Measurements from ENCODE around the gene C1GALT1.

DNA sequence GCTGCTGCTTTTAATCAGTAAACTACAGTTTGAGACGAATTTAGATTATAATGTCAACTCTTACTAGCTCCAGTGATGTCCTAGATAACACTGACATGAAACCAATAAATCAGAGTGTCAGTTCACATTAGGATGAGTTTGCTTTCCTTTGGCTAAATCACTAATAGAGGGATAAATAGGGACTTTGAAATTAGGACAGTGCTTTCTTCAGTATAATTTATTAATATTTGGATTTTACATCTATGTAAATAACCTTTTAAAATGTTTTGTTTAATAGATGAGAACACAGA lies 55.6 kb downstream of the C1GALT1 start:
- TF ChIP-seq, protein P1, sequence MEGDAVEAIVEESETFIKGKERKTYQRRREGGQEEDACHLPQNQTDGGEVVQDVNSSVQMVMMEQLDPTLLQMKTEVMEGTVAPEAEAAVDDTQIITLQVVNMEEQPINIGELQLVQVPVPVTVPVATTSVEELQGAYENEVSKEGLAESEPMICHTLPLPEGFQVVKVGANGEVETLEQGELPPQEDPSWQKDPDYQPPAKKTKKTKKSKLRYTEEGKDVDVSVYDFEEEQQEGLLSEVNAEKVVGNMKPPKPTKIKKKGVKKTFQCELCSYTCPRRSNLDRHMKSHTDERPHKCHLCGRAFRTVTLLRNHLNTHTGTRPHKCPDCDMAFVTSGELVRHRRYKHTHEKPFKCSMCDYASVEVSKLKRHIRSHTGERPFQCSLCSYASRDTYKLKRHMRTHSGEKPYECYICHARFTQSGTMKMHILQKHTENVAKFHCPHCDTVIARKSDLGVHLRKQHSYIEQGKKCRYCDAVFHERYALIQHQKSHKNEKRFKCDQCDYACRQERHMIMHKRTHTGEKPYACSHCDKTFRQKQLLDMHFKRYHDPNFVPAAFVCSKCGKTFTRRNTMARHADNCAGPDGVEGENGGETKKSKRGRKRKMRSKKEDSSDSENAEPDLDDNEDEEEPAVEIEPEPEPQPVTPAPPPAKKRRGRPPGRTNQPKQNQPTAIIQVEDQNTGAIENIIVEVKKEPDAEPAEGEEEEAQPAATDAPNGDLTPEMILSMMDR (IDR thresholded peaks at IDR 0.05): no peak
- TF ChIP-seq EP300 (IDR thresholded peaks at IDR 0.05): no peak

Measured in tibial nerve (tissue), 4 donors.